HL-60 (cell line): Measurements from ENCODE around the gene ATP11A.

ENCODE experiments used
- DNase-seq, 2 experiments: peaks; one replicate each; pipeline ENCODE4 v3.0.0-alpha.2; 2010 to 2020; ENCODE audit warnings: low read depth in 1 of 2, low spot score in 1 of 2
- H3K27ac ChIP-seq: fragments of 250-450 bp; sonication (Bioruptor Pico); replicated peaks from 2 replicates; pipeline ENCODE4 v1.5.1; 2020; ENCODE audit warnings: mild to moderate bottlenecking, moderate library complexity
- H3K27me3 ChIP-seq: fragments of 250-450 bp; sonication (Bioruptor Pico); 2 replicates; pipeline ENCODE4 v1.5.1; 2021; ENCODE audit warnings: mild to moderate bottlenecking, moderate library complexity; ENCODE audit not compliant: insufficient read depth, poor library complexity, severe bottlenecking
- H3K4me3 ChIP-seq: replicated peaks from 2 replicates; pipeline ENCODE4 v1.5.1; 2011; ENCODE audit warnings: mild to moderate bottlenecking, control low read depth, low read length; ENCODE audit not compliant: insufficient read depth
- GABPA ChIP-seq: IDR thresholded peaks from 2 replicates; pipeline ENCODE4 v1.6.1; 2012; ENCODE audit warnings: low read depth
- POLR2AphosphoS5 ChIP-seq: IDR thresholded peaks from 2 replicates; pipeline ENCODE4 v1.6.1; 2012; ENCODE audit warnings: low read depth
- SPI1 ChIP-seq: IDR thresholded peaks from 2 replicates; pipeline ENCODE4 v1.6.1; 2012; ENCODE audit warnings: low read depth, mild to moderate bottlenecking, borderline replicate concordance
- TF ChIP-seq, protein P1 (sequence below): IDR thresholded peaks from one replicate; pipeline ENCODE4 v1.5.1; 2011; ENCODE audit warnings: low read length, control low read depth, inconsistent platforms; ENCODE audit not compliant: insufficient read depth
- TF ChIP-seq, protein P2 (sequence below): IDR thresholded peaks from 2 replicates; pipeline ENCODE4 v1.6.1; 2012; ENCODE audit warnings: low read depth; ENCODE audit not compliant: insufficient replicate concordance

The ATP11A gene

DNA sequence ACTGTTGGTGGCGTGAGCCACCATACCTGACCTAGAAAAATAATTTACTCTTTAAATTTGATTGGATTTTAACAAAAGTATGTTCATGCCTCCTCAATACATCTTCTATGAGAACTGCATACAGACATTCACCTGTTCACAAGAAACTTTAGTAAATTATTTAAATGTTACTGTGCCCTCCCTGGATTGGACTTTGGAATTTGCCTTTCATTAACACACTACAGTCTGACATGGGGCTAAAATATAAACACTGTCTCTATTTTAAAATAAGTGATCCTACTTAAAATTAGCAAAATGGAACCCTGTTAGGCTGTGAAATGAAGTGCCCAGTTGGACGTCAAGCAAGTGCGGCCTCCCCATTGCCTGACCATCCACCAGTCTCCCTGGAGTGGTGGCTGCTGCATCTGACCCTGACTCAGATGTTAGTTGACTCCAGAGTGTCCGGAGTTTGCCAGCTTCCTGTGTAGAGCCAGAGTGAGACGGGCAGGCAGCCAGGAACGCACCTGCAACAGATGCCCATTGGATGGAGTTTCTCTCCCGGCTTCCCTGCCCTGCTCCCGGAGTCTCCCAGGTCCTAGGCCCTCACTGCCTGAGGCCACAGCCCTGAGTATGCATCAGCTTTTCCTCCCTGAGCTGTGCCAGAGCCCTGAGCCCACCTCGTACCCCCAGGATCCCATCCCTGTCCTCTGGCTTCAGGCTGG, 45.9 kb upstream of the ATP11A start:
- Histone ChIP-seq H3K4me3 (no peak overlapping the region), H3K27ac (no peak overlapping the region), H3K27me3 (peaks cover 13% of the 10 kb centered on the region)
- no peak for DNase-seq
- TF ChIP-seq POLR2AphosphoS5: no peak
- TF ChIP-seq GABPA: no peak
- TF ChIP-seq, protein P1, sequence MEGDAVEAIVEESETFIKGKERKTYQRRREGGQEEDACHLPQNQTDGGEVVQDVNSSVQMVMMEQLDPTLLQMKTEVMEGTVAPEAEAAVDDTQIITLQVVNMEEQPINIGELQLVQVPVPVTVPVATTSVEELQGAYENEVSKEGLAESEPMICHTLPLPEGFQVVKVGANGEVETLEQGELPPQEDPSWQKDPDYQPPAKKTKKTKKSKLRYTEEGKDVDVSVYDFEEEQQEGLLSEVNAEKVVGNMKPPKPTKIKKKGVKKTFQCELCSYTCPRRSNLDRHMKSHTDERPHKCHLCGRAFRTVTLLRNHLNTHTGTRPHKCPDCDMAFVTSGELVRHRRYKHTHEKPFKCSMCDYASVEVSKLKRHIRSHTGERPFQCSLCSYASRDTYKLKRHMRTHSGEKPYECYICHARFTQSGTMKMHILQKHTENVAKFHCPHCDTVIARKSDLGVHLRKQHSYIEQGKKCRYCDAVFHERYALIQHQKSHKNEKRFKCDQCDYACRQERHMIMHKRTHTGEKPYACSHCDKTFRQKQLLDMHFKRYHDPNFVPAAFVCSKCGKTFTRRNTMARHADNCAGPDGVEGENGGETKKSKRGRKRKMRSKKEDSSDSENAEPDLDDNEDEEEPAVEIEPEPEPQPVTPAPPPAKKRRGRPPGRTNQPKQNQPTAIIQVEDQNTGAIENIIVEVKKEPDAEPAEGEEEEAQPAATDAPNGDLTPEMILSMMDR: no peak
- no peak for TF ChIP-seq SPI1
- TF ChIP-seq, protein P2, sequence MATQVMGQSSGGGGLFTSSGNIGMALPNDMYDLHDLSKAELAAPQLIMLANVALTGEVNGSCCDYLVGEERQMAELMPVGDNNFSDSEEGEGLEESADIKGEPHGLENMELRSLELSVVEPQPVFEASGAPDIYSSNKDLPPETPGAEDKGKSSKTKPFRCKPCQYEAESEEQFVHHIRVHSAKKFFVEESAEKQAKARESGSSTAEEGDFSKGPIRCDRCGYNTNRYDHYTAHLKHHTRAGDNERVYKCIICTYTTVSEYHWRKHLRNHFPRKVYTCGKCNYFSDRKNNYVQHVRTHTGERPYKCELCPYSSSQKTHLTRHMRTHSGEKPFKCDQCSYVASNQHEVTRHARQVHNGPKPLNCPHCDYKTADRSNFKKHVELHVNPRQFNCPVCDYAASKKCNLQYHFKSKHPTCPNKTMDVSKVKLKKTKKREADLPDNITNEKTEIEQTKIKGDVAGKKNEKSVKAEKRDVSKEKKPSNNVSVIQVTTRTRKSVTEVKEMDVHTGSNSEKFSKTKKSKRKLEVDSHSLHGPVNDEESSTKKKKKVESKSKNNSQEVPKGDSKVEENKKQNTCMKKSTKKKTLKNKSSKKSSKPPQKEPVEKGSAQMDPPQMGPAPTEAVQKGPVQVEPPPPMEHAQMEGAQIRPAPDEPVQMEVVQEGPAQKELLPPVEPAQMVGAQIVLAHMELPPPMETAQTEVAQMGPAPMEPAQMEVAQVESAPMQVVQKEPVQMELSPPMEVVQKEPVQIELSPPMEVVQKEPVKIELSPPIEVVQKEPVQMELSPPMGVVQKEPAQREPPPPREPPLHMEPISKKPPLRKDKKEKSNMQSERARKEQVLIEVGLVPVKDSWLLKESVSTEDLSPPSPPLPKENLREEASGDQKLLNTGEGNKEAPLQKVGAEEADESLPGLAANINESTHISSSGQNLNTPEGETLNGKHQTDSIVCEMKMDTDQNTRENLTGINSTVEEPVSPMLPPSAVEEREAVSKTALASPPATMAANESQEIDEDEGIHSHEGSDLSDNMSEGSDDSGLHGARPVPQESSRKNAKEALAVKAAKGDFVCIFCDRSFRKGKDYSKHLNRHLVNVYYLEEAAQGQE: no peak

DNA sequence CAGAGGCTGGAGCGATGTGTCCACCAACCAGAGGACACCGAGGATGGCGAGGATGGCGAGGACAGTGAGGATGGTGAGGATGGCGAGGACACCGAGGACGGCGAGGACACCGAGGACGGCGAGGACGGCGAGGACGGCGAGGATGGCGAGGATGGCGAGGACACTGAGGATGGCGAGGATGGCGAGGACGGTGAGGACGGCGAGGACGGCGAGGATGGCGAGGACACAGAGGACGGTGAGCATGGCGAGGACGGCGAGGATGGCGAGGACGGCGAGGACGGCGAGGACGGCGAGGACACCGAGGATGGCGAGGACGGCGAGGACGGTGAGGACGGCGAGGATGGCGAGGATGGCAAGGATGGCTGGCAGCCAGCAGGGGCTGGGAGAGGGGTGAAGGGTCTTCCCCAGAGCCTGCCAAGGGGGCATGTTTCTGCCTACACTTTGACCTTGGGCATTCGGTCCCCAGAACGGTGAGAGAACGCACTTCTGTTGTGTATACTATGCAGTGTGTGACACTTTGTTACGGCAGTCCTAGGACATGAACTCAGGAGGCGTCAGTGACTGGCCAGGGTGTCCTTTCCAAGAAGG, 44.4 kb upstream of the ATP11A start:
- Histone ChIP-seq H3K4me3 (no peak overlapping the region), H3K27ac (no peak overlapping the region), H3K27me3 (peaks cover 2% of the 10 kb centered on the region)
- no peak for DNase-seq
- TF ChIP-seq, protein P1: no peak
- TF ChIP-seq SPI1 (no peak), POLR2AphosphoS5 (no peak), GABPA (no peak)
- TF ChIP-seq, protein P2: no peak

DNA sequence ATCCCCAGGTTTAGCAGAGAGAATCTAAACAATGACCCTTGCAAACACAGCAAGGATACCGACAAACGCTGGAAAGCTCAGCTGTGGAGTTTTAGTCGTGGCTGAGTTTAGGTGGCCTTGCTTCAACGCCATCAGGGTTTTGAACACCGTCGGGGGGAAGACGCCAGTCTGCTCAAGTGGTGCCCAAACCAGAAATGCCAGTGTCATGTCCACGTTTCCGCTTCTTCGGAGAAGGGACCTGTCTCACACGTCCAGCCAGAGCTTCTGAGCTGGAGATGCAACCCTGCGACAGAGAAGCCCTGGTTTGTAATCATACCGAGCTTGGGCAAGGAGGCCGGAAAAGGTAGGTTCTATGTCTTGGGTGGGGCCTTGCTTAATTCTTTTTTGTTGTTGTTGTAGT, 42.6 kb upstream of the ATP11A start:
- DNase-seq: no peak
- TF ChIP-seq SPI1 (no peak), GABPA (no peak), POLR2AphosphoS5 (no peak)
- TF ChIP-seq, protein P1: no peak
- TF ChIP-seq, protein P2: no peak
- Histone ChIP-seq H3K27me3 (peaks cover 2% of the 10 kb centered on the region), H3K4me3 (no peak overlapping the region), H3K27ac (no peak overlapping the region)
